ENCODE data around the gene RHBDD1. TPM values are rescaled to one million over a fixed set of nuclear protein-coding genes. Genes with fewer than 3 reads are reported as not detected.

RHBDD1 gene
- total and polyA plus RNA-seq, 2 donors (not counting 1 experiment from before 2014, with no cell fraction given), result 21.2 to 128 TPM

- Histone ChIP-seq H3K79me2 (ENCODE audit: control insufficient read depth, insufficient read depth, low read length) (peaks cover 3% of the 10 kb centered on the region), H3K4me1 (ENCODE audit: control insufficient read depth in 2 of 2, insufficient read depth in 2 of 2, low read length in 2 of 2) (no peaks in the 10 kb centered on the region), H4K20me1 (ENCODE audit: control insufficient read depth, insufficient read depth, low read length, poor library complexity, severe bottlenecking) (no peaks in the 10 kb centered on the region), H2AFZ (ENCODE audit: insufficient read depth, low read depth, low read length, poor library complexity, severe bottlenecking) (no peak overlapping the region), H3K36me3 (replicated peaks in 1 of 2; ENCODE audit: control extremely low read depth in 1 of 2, control insufficient read depth in 1 of 2, extremely low read depth in 1 of 2, insufficient read depth in 2 of 2, low read length in 1 of 2) (peaks cover 0 to 9% of the 10 kb centered on the region in 2 experiments), H3K4me3 (ENCODE audit: control extremely low read depth in 1 of 5, extremely low read depth in 1 of 5, insufficient read depth in 1 of 5, low read depth in 2 of 5, low read length in 4 of 5) (no peak overlapping the region), H3K27me3 (replicated peaks in 1 of 4; ENCODE audit: control extremely low read depth in 1 of 4, control insufficient read depth in 3 of 4, insufficient read depth in 4 of 4, low read length in 3 of 4) (no peaks in the 10 kb centered on the region), H3K27ac (ENCODE audit: low read length in 2 of 2) (no peak overlapping the region), H3K4me2 (replicated peaks; ENCODE audit: low read depth, low read length, poor library complexity, severe bottlenecking) (no peak overlapping the region), H3K9me3 (ENCODE audit: control extremely low read depth in 1 of 3, control insufficient read depth in 2 of 3, insufficient read depth in 1 of 3, low read length in 2 of 3) (no peaks in the 10 kb centered on the region), H3K9ac (ENCODE audit: low read length) (no peak overlapping the region)
- Mint-ChIP-seq H3K27me3 (no peaks in the 10 kb centered on the region), H3K9me3 (ENCODE audit: insufficient read depth) (no peaks in the 10 kb centered on the region), H3K4me3 (no peak overlapping the region), H3K4me1 (peaks cover 15% of the 10 kb centered on the region), H3K27ac (no peak overlapping the region)
- TF ChIP-seq EZH2 (IDR thresholded peaks at IDR 0.05; ENCODE audit: borderline replicate concordance, insufficient read depth, low read depth, low read length, poor library complexity, severe bottlenecking) (no peak), CTCF (IDR thresholded peaks at IDR 0.05) (no peak)
- DNase-seq, result no peak
- POLR2A ChIA-PET, result interaction anchor here (1.3 kb wide), 1 partner anchor 25 kb away, joined by 3 read pairs; no protein-coding TSS in a partner anchor
- CTCF ChIA-PET, result interaction anchor here (1.0 to 1.3 kb wide), 3 partner anchors 18 to 132 kb away, joined by 3 to 4 read pairs (median 3); no protein-coding TSS in a partner anchor
- ATAC-seq (ENCODE audit: low read depth), result no peak
- intact Hi-C loops (cut with micrococcal nuclease), result no loop called here
- WGBS (ENCODE audit: insufficient coverage), result 100% methylated on average over 2 of the region's 2 CpGs
Measured at GRCh38 chr2:226934546-226935201, 98.8 kb downstream of the RHBDD1 start.
